GM18868 (cell line): ENCODE data around the gene BHLHE23.
"Not testable (repeated sequence)": the region's sequence is repeated elsewhere in the genome, so short reads cannot be mapped to it uniquely, and the experiment has no call there.

Experiments
- ATAC-seq: cut with Tn5 transposase; IDR thresholded peaks from one replicate; pipeline ENCODE4 v1.9.1; 2021; ENCODE audit warnings: mild to moderate bottlenecking, moderate library complexity; ENCODE audit not compliant: unreplicated experiment

BHLHE23 gene

DNA sequence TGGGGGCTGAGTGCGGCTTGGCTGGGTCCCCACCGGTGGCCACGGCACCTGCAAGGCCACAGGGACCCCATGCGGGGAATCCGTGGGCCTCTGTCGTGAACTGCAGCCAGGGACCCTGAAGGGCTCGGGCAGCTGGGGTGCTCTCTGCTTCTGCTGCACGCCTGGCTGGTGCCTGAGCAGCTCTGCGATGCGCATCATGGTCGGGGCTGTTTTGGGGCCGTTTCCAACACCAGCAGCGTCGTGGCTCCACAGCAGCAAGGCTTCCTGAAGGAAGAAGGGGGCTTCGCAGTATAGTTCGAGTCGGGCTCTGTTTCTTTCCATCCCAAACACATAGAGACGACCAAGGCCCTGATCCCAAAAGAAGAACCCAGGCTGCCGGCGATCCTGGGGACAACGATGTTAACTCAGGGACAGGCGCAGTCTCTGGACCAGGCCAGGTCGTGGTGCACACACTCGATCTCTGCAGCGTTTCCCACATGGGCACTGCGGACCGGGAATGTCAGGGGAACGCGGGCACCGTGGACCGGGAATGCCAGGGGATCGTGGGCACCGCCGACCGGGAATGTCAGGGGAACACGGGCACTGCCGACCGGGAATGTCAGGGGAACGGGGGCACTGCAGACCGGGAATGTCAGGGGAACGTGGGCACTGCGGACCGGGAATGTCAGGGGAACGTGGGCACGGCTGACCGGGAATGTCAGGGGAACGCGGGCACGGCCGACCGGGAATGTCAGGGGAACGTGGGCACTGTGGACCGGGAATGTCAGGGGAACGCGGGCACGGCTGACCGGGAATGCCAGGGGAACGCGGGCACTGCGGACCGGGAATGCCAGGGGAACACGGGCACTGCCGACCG is 36.8 kb upstream of the BHLHE23 start:
- ATAC-seq, result no peak

- ATAC-seq, result no peak
Observed at GRCh38 chr20:63042448-63043071, 35.8 kb upstream of the BHLHE23 start.

DNA sequence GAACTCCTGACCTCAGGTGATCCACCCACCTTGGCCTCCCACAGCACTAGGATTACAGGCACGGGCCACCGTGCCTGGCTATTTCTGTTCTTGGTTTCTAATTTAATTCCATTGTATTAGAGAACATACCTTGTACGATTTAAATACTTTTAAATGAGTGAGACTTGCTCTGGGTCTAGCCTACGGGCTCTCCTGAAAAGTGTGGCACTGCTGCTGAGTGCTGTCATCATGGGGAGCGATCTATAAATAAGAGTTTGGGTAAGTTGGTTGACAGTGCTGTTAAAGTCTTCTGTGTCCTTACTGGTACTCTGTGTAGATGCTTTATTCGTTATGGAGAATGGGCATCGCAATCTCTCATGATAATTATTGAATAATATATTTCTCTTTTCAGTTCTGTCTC is 35.0 kb upstream of the BHLHE23 start:
- no peak for ATAC-seq

- no peak for ATAC-seq
Observed at GRCh38 chr20:63037669-63038268, 31.0 kb upstream of the BHLHE23 start.

DNA sequence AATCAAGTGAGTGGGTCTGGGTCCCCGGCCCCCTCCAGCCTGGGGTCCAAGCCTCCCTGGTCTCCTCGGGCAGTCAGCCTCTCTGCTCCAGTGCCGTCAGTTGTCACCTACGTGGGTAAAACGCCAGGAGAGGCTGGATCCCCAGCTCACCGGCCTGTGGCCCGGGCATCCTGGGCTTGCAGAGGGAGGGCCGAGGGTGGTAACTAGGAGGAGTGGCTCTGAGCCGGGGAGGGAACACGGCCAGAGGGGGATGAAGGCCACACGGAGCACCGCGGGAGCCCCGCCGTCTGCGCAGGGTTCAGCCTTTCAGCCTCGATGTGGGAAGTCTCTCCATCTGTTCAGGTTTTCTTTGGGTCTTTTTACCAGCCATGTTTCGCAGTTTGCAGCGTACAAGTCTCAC is 29.5 kb upstream of the BHLHE23 start:
- ATAC-seq, result no peak

DNA sequence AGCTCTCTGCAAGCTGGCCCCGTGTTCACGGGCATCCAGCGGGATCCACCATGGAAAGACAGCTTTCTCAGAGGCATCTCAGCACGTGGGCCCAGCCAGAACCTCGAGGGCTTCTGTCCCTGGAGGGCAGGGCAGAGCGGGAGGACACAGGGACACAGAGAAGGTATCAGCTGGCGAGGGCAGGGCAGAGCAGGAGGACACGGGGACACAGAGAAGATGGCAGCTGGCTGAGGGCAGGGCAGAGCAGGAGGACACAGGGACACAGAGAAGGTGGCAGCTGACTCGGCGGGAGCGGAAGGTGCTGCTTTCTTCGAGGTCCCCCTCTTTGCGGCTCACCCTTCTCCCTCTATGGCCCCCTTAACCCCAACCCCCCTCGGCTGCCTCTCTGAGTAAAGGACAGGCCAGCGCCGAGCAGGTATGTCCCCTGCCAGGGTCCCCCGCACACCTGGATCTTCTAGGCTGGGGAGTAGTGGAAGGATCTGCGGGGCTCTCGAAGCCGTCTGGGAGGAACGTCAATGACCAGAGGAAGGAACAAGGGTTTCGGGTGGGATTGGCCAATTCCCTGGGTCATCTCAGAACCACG is 28.9 kb upstream of the BHLHE23 start:
- no peak for ATAC-seq

- not testable (repeated sequence) for ATAC-seq
Observed at GRCh38 chr20:63034710-63035602, 28.2 kb upstream of the BHLHE23 start.

DNA sequence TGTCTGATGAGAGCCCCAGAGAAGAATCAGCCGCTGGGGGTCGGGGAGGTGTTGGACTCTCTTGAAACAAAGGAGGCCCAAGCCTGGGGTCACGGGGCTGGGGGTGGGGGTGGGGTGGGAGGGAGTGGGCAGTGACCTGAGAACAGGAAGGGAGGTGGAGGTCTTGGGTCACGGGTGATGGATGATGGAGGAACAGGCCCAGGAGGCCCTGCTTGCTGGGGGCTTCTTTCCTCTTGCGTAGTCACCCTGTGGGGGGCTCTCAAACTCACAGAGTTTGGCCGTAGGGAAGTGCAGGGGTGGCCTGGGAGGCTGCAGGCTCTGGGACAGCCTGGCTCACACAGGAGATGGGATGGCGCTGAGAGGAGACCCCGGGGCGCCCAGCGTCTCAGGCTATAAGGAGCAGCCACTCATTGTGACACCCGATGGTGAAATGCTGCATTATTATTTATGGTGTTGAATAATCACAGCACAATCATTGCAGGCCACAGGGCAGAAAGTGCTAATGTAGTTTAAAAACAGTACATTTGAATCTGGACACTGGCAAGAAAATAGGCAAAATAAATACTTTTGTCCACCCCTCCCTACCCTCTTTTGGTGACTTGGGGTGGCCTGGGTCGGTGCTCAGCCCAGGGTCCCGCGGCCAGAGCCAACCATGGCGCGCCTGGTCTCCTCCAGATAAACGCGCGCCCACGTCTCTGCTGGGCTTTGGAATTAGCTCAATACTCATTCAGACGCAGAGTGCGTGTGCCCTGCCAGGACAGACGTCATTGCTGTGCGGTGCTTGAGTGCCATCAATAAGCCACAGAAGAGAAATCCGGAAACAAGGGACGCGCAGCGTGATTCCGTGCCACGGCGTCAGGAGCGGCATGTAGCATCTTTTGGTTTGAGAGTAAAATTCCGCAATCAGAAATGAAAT is 27.3 kb upstream of the BHLHE23 start:
- ATAC-seq, result no peak

- no peak for ATAC-seq
Observed at GRCh38 chr20:63032861-63033793, 26.4 kb upstream of the BHLHE23 start.

DNA sequence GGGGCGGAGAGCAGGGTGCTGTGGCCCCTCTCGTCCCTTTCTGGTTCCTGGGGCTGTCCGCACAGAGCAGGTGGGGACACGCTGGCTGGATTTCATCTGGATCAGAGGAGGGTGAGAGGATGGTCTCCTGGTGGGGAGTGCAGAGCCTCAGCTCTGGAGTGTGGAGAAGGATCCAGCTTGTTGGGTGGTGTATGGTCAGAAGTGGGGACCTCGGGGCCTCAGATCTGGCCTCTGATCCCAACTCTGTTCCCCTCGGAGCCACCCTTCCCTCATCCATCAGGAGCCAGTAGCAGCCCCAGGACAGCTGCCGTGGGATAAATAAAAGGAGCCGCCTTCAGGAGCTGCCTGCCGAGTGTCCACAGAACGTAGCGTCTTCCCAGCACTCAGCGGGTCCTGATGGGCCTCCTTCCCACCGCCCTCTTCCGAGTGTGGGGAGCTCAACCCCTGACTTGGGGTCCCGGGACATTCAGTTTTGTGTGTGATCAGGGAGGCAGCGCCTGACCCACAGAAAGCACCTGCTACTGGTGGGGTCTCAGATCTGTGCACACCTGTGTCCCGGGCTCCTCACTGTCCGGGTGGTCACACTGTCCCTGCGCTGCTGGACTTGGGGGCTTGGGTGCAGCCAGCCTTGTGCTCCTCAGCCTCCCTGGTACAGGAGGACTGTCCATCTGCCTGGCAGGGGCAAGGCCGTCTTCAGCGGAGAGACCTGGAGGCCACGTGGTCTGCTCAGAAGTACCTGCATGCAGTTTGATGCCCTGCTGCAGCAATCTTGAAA is 25.4 kb upstream of the BHLHE23 start:
- no peak for ATAC-seq

- no peak for ATAC-seq
Observed at GRCh38 chr20:63031251-63032014, 24.7 kb upstream of the BHLHE23 start.

DNA sequence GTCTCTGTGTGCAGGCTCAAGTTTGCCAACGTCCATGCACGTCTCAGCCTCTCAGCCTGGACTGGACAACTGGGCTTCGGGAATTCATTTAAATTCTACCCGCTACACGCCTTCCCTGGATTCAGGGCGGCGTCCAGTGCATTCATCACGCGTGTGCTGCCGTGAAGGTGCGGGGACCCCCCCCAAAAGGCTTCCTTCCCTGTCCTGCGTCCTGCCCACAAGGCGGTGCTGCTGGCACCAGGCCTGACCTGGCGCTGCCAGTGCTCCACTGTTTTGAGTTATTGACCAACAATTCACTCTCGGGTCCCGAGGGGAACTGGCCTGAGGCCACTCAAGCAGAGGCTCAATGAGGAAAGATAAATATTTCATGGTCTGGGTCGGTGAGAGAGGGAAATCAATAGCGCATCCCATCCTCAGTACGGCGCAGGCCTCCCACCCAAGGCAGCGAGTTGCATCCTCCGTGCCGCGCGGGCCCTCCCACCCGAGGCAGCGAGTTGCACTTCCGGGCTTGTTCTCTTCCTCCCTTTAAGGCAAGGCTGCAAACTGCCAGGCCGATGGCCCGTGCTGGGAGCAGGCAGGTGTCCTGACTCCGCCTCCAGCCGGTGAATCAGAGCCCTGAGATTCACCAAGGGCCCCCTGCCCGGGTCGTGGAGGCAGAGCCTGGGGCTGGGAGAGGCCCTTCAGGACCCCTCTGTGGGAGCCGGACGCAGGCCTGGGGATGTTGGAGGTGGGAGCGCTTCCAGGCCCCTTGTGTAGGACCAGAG is 22.8 kb upstream of the BHLHE23 start:
- ATAC-seq, result no peak

DNA sequence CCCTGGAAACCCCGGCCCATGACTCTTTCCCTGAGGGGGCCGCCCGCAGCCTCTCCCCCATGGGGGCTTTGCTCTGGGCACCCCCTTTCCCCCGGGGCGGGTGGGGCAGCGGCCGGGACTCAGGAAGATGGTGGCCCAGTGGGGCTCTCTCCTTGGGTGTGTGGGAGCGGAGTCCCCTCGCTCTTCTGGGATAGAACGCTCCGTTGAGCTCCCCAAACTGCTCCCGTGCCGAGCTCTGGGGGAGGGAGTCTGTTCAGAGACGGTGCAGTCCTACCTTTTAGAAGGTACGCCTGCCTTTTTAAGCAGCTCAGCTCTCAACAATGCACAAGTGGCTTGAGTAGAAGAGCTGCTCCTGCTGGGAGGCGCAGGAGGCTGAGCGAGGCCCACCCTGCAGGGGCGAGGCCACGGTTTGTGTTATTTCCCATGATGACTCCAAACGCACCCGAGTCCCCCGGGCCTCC is 21.7 kb upstream of the BHLHE23 start:
- no peak for ATAC-seq

- ATAC-seq, result no peak
Observed at GRCh38 chr20:63027922-63028389, 21.2 kb upstream of the BHLHE23 start.

- ATAC-seq, result no peak
Observed at GRCh38 chr20:63027221-63027921, 20.6 kb upstream of the BHLHE23 start.
